ENCODE data around the gene METTL23.

- TF ChIP-seq CTCF (IDR thresholded peaks at IDR 0.05): no peak
- TF ChIP-seq POLR2A (IDR thresholded peaks at IDR 0.05): no peak
Measured at GRCh38 chr17:76753061-76753961, 26.7 kb downstream of the METTL23 start.

Data from thyroid gland (tissue), 4 donors.